SK-N-SH (cell line): ENCODE data around the gene TTC27.

Source experiments
- CTCF ChIP-seq: fragments of 200-600 bp; sonication (generic); IDR thresholded peaks from 2 replicates; pipeline ENCODE4 v1.6.1; 2017; ENCODE audit warnings: antibody characterized with exemption, mild to moderate bottlenecking, moderate library complexity
- EZH2phosphoT487 ChIP-seq: fragments of 200-600 bp; sonication (generic); IDR thresholded peaks from 2 replicates; pipeline ENCODE4 v1.6.1; 2017; ENCODE audit warnings: low read depth, mixed run types, mild to moderate bottlenecking, antibody characterized with exemption, moderate library complexity, borderline replicate concordance
- GATA2 ChIP-seq: sonication (generic); formaldehyde crosslinking; IDR thresholded peaks from 2 replicates; pipeline ENCODE4 v1.5.0; 2020; ENCODE audit warnings: mild to moderate bottlenecking, missing genetic modification reagents
- IRF3 ChIP-seq: fragments of 150-350 bp; IDR thresholded peaks from 2 replicates; pipeline ENCODE4 v1.6.1; 2016; ENCODE audit warnings: mild to moderate bottlenecking, low read depth, low read length
- MAX ChIP-seq: IDR thresholded peaks from 2 replicates; pipeline ENCODE4 v1.4.0; 2012; ENCODE audit warnings: low read depth
- NFIC ChIP-seq: IDR thresholded peaks from 2 replicates; pipeline ENCODE4 v1.4.0; 2012; ENCODE audit warnings: borderline replicate concordance
- NRF1 ChIP-seq: IDR thresholded peaks from 2 replicates; pipeline ENCODE4 v1.6.1; 2012; ENCODE audit warnings: low read depth, mild to moderate bottlenecking, low read length
- POLR2AphosphoS5 ChIP-seq: IDR thresholded peaks from 2 replicates; pipeline ENCODE4 v1.6.1; 2012; ENCODE audit warnings: low read depth, low read length
- RCOR1 ChIP-seq: fragments of 150-350 bp; IDR thresholded peaks from 2 replicates; pipeline ENCODE4 v1.6.1; 2017; ENCODE audit warnings: antibody characterized with exemption, low read length
- REST ChIP-seq: IDR thresholded peaks from 2 replicates; pipeline ENCODE4 v1.6.1; 2012; ENCODE audit warnings: mild to moderate bottlenecking, low read depth, low read length, moderate library complexity
- TAF1 ChIP-seq: IDR thresholded peaks from 2 replicates; pipeline ENCODE4 v1.6.1; 2012; ENCODE audit warnings: low read depth, mild to moderate bottlenecking, low read length, moderate library complexity, borderline replicate concordance
- TEAD4 ChIP-seq: IDR thresholded peaks from 2 replicates; pipeline ENCODE4 v1.4.0; 2012; ENCODE audit warnings: mild to moderate bottlenecking, borderline replicate concordance; ENCODE audit not compliant: insufficient read depth
- TF ChIP-seq, protein P1 (sequence below): IDR thresholded peaks from 2 replicates; pipeline ENCODE4; 2012

DNA sequence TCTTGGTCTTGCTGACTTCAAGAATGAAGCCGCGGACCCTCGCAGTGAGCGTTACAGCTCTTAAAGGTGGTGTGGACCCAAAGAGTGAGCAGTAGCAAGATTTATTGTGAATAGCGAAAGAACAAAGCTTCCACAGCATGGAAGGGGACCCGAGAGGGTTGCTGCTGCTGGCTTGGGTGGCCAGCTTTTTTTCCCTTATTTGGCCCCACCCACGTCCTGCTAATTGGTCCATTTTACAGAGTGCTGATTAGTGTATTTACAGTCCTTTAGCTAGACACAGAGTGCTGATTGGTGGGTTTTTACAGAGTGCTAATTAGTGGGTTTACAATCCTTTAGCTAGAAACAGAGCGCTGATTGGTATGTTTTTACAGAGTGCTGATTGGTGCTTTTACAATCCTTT lies 230.9 kb downstream of the TTC27 start:
- no peak for TF ChIP-seq GATA2
- no peak for TF ChIP-seq CTCF
- no peak for TF ChIP-seq IRF3
- no peak for TF ChIP-seq RCOR1
- no peak for TF ChIP-seq TAF1
- no peak for TF ChIP-seq POLR2AphosphoS5
- TF ChIP-seq, protein P1, sequence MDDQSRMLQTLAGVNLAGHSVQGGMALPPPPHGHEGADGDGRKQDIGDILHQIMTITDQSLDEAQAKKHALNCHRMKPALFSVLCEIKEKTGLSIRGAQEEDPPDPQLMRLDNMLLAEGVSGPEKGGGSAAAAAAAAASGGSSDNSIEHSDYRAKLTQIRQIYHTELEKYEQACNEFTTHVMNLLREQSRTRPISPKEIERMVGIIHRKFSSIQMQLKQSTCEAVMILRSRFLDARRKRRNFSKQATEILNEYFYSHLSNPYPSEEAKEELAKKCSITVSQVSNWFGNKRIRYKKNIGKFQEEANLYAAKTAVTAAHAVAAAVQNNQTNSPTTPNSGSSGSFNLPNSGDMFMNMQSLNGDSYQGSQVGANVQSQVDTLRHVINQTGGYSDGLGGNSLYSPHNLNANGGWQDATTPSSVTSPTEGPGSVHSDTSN = no peak
- no peak for TF ChIP-seq EZH2phosphoT487
- no peak for TF ChIP-seq TEAD4
- TF ChIP-seq MAX = no peak
- TF ChIP-seq REST = no peak
- no peak for TF ChIP-seq NFIC
- no peak for TF ChIP-seq NRF1
